T-helper 22 cell (primary cell): Measurements from ENCODE around the gene PTGES.

Experiments used
- DNase-seq: peaks from one replicate; pipeline ENCODE4 v3.0.0-alpha.2; 2020; ENCODE audit warnings: low read depth

The PTGES gene

GRCh38 chr9:129716091-129716490 lies 36.8 kb downstream of the PTGES start:
- DNase-seq, result no peak

- DNase-seq, result no peak
Measured at GRCh38 chr9:129714511-129715061, 38.3 kb downstream of the PTGES start.

- DNase-seq, result no peak
Measured at GRCh38 chr9:129713402-129713679, 39.5 kb downstream of the PTGES start.

GRCh38 chr9:129712634-129713401 lies 40.0 kb downstream of the PTGES start:
- DNase-seq, result no peak

- DNase-seq, result no peak
Measured at GRCh38 chr9:129710169-129710453, 42.7 kb downstream of the PTGES start.

GRCh38 chr9:129709438-129710168 lies 43.2 kb downstream of the PTGES start:
- DNase-seq, result no peak

GRCh38 chr9:129708793-129709192 lies 44.0 kb downstream of the PTGES start:
- no peak for DNase-seq

GRCh38 chr9:129704807-129705206 lies 48.0 kb downstream of the PTGES start:
- DNase-seq, result no peak

GRCh38 chr9:129703667-129704355 lies 49.0 kb downstream of the PTGES start:
- no peak for DNase-seq

GRCh38 chr9:129702589-129703520 lies 50.0 kb downstream of the PTGES start:
- DNase-seq, result no peak

- DNase-seq, result no peak
Measured at GRCh38 chr9:129701549-129701948, 51.3 kb downstream of the PTGES start.

GRCh38 chr9:129701054-129701453 lies 51.8 kb downstream of the PTGES start:
- no peak for DNase-seq

GRCh38 chr9:129698254-129698757 lies 54.5 kb downstream of the PTGES start:
- no peak for DNase-seq

- DNase-seq, result no peak
Measured at GRCh38 chr9:129697656-129698253, 55.1 kb downstream of the PTGES start.

- DNase-seq, result no peak
Measured at GRCh38 chr9:129696944-129697655, 55.7 kb downstream of the PTGES start.

GRCh38 chr9:129695870-129696269 lies 57.0 kb downstream of the PTGES start:
- no peak for DNase-seq

GRCh38 chr9:129694243-129694646 lies 58.6 kb downstream of the PTGES start:
- no peak for DNase-seq

GRCh38 chr9:129693741-129694140 lies 59.1 kb downstream of the PTGES start:
- no peak for DNase-seq

- DNase-seq, result no peak
Measured at GRCh38 chr9:129692534-129692933, 60.3 kb downstream of the PTGES start.
